Hematopoietic multipotent progenitor cell treated with erythropoietin and hydrocortisone succinate and interleukin-3 and kit ligand, for 17 days (in vitro differentiated cells): ENCODE measurements around the gene DNAH3.
"Not testable (repeated sequence)": the region's sequence is repeated elsewhere in the genome, so short reads cannot be mapped to it uniquely, and the experiment has no call there.

ENCODE experiments used
- DNase-seq: peaks from one replicate; pipeline ENCODE4 v3.0.0-alpha.2; 2015; ENCODE audit warnings: low spot score

Gene DNAH3

DNA sequence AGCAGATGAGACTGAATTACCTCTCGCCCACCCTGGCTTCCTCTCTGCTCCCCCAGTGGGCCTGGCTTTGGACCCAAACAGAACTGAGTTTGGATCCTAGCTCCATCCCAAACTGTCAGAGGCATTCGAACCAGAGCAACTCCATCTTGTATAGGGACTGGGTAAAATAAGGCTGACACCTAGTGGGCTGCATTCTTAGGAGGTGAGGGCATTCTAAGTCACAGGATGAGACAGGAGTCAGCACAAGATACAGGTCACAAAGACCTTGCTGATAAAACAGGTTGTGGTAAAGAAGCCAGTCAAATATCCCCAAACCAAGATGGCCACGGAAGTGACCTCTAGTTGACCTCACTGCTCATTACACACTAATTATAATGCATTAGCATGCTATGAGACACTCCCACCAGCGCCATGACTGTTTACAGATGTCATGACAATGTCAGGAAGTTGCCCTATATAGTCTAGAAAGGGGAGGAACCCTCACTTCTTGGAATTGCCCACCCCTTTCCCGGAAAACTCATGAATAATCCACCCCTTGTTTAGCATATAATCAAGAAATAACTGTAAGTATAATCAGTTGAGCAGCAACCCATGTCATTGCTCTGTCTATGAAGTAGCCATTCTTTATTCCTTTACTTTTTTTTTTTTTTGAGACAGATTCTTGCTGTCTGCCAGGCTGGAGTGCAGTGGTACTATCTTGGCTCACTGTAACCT lies 205.6 kb downstream of the DNAH3 start:
- no peak for DNase-seq

- DNase-seq = no peak
These were observed 208.4 kb downstream of the DNAH3 start for GRCh38 chr16:20942256-20942655.

DNA sequence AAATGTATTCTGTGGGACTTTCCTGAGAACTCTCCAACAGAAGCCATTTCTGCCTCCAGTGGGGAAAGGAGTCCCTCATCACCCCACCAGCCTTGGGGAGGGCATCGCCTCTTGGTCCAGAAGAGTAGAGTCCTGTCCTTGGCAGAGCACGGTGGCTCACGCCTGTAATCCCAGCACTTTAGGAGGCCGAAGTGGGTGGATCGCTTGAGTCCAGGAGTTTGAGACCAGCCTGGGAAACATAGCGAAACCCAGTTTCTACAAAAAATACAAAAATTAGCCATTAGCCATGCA lies 209.1 kb downstream of the DNAH3 start:
- no peak for DNase-seq

DNA sequence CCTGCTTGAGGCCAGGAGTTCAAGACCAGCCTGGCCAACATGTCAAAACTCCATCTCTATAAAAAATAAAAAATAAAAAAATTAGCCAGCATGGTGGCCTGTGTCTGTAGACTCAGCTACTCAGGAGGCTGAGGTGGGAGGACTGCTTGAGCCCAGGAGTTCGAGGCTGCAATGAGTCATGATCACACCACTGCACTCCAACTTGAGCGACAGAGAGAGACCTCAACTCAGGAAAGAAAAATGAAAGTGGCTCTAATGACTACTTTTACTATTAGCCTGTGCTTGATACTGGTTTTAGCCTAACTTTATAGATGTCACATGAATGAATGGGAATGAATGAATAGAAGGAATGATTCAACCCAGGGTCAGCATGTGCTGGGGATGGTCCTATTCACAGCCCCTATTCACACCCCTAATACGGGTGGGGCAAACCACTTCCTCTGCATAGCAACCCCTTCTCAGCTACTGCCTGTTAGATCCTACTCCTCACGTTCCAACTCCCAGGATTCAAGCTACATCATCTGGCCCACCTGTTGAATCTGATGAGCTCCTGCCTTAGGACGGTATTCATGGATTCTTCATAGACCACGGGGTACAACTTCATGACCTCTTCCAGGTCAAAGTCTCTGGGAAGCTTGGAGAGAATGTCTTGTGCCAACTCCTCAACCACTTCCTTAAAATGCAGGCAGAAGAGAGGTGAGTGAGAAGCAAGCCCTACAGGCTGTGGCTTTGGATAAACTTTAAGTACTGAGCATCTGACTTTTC lies 209.6 kb downstream of the DNAH3 start:
- DNase-seq = no peak

DNA sequence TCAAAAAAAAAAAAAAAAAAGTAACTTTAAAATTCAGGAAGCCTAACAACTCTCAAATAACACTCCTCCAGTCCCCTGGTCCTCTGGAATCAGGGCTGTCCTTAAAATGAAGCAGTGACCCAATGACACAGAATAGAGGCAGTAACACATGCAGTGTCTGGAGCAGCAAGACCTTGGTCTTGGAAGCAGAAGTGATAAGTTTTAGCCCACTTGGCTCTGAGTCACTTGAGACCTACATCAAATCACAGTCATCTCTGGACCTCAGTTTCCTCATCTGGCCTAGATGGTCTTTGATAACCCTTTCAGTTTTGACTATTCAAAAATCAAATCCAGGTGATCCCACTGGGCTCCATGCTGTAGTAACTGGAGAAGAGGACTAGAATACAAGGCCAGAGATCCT lies 211.0 kb downstream of the DNAH3 start:
- DNase-seq = no peak

DNA sequence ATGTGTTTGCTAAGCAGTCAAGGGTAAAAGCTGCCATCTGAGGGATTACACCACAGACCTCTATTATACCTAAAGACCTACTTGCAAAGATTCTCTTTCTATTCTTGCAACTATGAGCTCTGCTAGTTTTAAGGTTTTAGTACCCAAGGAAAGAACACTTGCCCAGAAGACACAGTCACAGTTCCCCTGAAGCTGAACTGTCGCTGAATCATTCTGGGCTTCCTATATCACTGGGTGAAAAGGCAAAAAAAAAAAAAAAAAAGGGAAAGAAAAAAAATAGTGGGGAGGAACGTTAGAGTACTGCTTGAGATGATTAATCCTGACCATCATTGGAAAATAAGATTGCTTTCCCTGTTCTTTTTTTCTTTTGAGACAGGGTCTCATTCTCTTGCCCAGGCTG lies 212.2 kb downstream of the DNAH3 start:
- no peak for DNase-seq

DNA sequence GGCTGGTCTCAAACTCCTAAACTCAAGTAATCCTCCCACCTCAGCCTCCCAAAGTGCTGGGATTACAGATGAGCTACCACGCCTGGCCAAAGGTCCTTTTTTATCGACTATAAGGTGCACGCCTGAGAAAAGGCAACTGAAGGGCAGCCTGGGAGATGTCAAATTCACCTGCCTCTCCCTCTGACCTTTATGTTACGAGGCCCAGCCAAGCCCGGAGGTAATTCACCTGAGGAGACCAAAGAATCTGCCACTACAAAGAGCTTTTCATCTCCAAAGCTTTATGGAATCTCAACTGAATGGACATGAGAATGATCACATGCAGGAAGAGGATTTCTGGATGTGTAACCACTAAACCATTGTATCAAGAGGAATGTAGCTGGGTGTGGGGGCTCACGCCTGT lies 212.9 kb downstream of the DNAH3 start:
- DNase-seq = no peak

- no peak for DNase-seq
These were observed 217.1 kb downstream of the DNAH3 start for GRCh38 chr16:20933589-20933988.

GRCh38 chr16:20931066-20931600 lies 219.5 kb downstream of the DNAH3 start:
- DNase-seq = no peak

DNA sequence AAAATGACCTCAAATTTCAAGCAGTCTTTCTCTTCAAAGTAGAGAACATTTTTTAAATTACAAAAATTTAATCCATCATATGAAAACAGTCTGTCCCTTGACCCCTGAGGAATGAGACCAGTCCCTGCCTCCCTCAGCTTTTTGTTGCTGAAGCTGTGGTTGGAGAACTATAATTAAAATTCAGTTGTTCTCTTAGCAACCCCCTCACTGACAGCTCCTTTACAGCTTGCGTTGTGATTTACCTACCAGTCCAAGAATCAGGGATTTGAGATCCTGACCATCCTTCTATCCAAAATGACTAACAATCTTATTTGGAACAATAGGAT lies 220.3 kb downstream of the DNAH3 start:
- DNase-seq = no peak

- not testable (repeated sequence) for DNase-seq
These were observed 220.8 kb downstream of the DNAH3 start for GRCh38 chr16:20929676-20930364.

- DNase-seq = no peak
These were observed 221.8 kb downstream of the DNAH3 start for GRCh38 chr16:20928774-20929411.

GRCh38 chr16:20925751-20926150 lies 224.9 kb downstream of the DNAH3 start:
- no peak for DNase-seq

DNA sequence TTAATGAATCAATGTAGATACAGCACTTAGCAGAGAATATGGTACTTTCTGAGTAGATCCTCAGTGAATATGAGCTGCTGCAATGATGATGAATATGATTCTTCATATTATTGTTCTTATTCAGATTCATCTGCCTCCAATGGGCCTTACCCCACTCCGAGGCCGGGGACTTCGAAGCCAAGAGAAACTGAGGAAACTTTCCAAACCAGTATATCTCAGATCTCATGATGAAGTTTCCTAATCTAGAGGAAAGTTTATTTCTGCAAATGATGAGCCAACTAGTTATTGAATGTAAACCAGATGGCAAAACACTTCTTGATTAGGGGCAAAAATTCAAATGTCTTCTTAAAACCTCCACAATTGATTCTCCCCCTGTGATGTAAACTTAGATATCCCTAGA lies 226.8 kb downstream of the DNAH3 start:
- DNase-seq = no peak

GRCh38 chr16:20920799-20921198 lies 229.8 kb downstream of the DNAH3 start:
- no peak for DNase-seq

DNA sequence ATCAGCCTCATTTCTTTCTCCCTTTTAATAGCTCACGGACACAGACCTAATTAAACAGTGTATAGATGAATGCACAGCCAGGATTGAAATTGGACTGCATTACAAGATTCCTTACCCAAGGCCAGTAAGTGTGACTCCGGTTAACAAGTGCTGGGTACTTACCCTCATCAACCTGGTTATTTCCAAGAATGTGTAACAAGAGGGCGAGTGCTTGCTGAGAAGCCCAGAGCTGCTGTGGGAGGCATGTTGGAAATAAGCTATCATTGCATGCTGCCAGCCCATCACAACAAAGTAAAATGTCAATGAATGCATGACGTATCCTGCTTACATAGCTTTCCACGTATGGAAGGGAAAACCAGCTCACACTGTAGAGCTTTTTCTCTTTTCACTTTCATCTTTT lies 230.6 kb downstream of the DNAH3 start:
- DNase-seq = no peak

DNA sequence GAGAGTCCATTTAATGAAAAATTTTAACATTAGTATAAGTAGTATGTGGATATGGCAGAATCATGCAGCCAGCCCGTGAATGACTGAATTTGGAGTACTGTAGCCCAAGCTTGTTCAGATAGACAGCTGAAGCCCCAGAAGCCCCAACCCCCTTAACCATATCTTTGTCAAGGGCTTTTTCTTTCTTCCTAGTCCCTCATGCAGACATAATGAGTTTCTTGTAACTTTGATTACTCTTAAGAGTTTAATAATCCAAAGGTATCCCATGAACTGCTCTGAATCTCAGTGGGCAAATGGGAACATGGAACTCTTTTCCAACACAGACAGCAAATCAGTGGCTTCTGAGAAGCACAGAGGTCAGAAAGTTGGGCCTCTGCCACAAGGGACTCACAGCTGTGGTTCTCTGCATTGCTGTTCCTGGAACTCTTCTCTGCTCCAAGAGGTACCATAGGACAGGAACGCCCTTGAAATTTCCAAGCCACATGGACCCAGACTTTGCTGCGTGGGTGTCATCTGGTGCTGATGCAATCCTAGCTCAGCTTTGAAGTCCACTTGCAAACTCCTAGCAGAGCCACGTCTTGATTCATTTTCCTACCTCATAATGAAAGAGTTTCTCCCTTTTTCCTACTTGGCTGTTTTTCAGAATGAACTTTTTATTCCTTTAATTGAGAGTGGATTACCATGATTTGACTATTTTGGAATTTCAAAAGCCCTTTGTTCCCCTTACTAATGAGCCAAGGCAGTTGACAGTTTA lies 232.0 kb downstream of the DNAH3 start:
- DNase-seq = no peak

GRCh38 chr16:20916942-20917341 lies 233.7 kb downstream of the DNAH3 start:
- DNase-seq = no peak

- DNase-seq = no peak
These were observed 234.4 kb downstream of the DNAH3 start for GRCh38 chr16:20916289-20916688.

DNA sequence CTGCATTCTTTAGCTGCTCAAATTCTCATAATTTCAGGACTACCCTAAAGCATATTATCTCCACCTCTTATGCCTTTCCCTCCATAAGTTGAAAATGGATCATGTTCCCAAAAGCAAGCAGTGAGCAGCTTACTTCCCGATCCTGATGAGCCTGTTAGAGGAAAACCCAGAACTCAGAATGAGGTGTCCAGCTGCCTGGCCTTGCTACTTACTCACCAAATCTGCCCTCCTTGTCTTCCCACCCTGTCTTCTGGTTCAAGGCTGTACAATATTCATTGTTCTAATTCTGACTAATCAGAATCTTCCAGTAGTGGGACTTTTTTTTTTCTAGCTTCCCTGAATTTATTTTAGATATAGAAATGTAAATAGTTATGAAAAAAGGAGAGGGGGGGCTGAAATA lies 239.3 kb downstream of the DNAH3 start:
- DNase-seq = no peak

DNA sequence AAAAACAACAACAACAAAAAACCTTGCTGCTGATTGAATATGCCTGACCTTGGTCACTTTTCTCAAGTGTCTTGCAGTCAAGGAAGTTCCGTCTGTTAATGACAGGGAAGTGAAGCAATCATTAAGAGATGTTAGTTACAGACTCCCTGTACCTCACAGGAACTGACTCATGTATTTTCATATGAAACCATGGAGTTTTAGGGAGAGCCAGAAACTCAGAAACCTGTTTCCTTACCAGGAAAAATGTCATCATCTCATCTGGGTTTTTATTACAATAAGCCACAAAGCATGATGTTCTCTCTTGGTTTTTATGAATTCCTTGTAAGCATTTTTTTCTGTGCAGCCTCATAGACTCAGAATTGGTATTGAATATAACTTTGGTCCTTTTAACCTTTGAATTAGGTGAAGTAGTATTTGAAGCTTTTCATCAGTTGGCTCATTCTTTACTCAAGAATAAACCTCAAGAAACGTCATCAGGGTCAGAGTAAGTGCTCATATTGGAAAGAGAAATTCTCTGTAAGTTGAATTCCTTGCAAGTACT lies 239.8 kb downstream of the DNAH3 start:
- DNase-seq = no peak
